ENCODE measurements around the gene FAM3C. TPM values are rescaled to one million over a fixed set of nuclear protein-coding genes. Genes with fewer than 3 reads are reported as not detected.
A peak's percentile ranks its signal among the peaks of the same experiment; 100 is the strongest.

FAM3C gene
- total RNA-seq, 1 experiment from 2014 or later: 37.9 TPM

DNA sequence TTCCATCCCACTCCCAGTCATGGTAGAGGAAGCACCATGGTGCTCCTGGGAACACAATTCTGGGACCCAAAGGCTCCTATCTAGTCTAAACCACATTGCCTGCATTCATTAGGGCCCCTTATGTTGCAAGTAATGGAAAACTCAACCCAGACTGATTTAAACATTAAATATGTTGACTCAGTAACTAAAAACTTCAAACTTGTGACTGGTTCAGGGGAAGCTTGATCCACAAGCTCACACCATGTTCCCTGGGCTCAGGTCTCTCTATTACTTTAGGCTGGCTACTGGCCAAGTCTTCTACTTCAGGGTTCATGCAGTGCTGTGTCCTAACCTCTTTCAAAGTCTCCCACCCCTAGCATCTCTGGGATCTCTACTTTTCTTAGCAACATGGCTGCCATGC lies 54.2 kb downstream of the FAM3C start:
- Histone ChIP-seq H3K4me2 (ENCODE audit: low read length) (no peak overlapping the region), H3K79me2 (ENCODE audit: low read length) (no peaks in the 10 kb centered on the region), H2AFZ (ENCODE audit: low read length) (no peak overlapping the region), H3K4me3 (ENCODE audit: low read length) (no peak overlapping the region), H3K36me3 (ENCODE audit: low read depth, low read length) (no peaks in the 10 kb centered on the region), H3F3A (ENCODE audit: low read length, unreplicated experiment) (no peaks in the 10 kb centered on the region), H4K20me1 (ENCODE audit: low read length) (no peaks in the 10 kb centered on the region), H3K9ac (ENCODE audit: low read length) (no peak overlapping the region), H3K4me1 (ENCODE audit: insufficient read depth, low read length) (no peaks in the 10 kb centered on the region), H3K27ac (ENCODE audit: low read length) (no peak overlapping the region), H3K9me3 (ENCODE audit: low read length) (no peaks in the 10 kb centered on the region), H3K9me2 (replicated peaks; ENCODE audit: low read length) (no peaks in the 10 kb centered on the region), H3K27me3 (ENCODE audit: low read length) (peaks cover 3% of the 10 kb centered on the region; the same call in 1 of the 2 replicates)
- intact Hi-C loops (cut with micrococcal nuclease): no loop called here
- CTCF ChIA-PET: no interaction called here
- TF ChIP-seq EZH2phosphoT487 (IDR thresholded peaks at IDR 0.05; ENCODE audit: borderline replicate concordance, low read length) (no peak), EZH2 (IDR thresholded peaks at IDR 0.05; ENCODE audit: low read length, unreplicated experiment) (no peak)
- TF ChIP-seq, protein P1, sequence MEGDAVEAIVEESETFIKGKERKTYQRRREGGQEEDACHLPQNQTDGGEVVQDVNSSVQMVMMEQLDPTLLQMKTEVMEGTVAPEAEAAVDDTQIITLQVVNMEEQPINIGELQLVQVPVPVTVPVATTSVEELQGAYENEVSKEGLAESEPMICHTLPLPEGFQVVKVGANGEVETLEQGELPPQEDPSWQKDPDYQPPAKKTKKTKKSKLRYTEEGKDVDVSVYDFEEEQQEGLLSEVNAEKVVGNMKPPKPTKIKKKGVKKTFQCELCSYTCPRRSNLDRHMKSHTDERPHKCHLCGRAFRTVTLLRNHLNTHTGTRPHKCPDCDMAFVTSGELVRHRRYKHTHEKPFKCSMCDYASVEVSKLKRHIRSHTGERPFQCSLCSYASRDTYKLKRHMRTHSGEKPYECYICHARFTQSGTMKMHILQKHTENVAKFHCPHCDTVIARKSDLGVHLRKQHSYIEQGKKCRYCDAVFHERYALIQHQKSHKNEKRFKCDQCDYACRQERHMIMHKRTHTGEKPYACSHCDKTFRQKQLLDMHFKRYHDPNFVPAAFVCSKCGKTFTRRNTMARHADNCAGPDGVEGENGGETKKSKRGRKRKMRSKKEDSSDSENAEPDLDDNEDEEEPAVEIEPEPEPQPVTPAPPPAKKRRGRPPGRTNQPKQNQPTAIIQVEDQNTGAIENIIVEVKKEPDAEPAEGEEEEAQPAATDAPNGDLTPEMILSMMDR (conservative IDR thresholded peaks at IDR 0.05; ENCODE audit: low read depth, low read length): no peak
- DNase-seq (no peak), ATAC-seq (no peak)
- no TSS peak for BruUV-seq (replicated peaks)
- POLR2A ChIA-PET (ENCODE audit: unreplicated experiment): interaction anchor here (0.6 kb wide), 1 partner anchor 460 kb away, joined by 3 read pairs; no protein-coding TSS in a partner anchor

DNA sequence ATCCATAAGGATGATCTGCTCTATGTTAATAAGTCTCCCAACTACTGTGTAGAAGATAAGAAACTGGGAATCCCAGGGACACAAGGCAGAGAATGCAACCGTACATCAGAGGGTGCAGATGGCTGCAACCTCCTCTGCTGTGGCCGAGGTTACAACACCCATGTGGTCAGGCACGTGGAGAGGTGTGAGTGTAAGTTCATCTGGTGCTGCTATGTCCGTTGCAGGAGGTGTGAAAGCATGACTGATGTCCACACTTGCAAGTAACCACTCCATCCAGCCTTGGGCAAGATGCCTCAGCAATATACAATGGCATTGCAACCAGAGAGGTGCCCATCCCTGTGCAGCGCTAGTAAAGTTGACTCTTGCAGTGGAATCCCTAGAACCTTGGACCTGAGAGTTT lies 57.0 kb downstream of the FAM3C start:
- Histone ChIP-seq H3K9me3 (ENCODE audit: low read length) (no peaks in the 10 kb centered on the region), H3K27me3 (ENCODE audit: low read length) (peaks cover 30% of the 10 kb centered on the region), H3K79me2 (ENCODE audit: low read length) (no peaks in the 10 kb centered on the region), H4K20me1 (ENCODE audit: low read length) (no peaks in the 10 kb centered on the region), H3K4me2 (ENCODE audit: low read length) (no peak overlapping the region), H3K27ac (ENCODE audit: low read length) (no peak overlapping the region), H2AFZ (ENCODE audit: low read length) (no peak overlapping the region), H3K9ac (ENCODE audit: low read length) (no peak overlapping the region), H3F3A (ENCODE audit: low read length, unreplicated experiment) (no peaks in the 10 kb centered on the region), H3K4me1 (ENCODE audit: insufficient read depth, low read length) (no peaks in the 10 kb centered on the region), H3K4me3 (ENCODE audit: low read length) (no peak overlapping the region), H3K36me3 (ENCODE audit: low read depth, low read length) (no peaks in the 10 kb centered on the region), H3K9me2 (replicated peaks; ENCODE audit: low read length) (no peaks in the 10 kb centered on the region)
- BruUV-seq (replicated peaks): no TSS peak
- TF ChIP-seq, protein P1 (conservative IDR thresholded peaks at IDR 0.05; ENCODE audit: low read depth, low read length): no peak
- no peak for TF ChIP-seq EZH2phosphoT487 (IDR thresholded peaks at IDR 0.05; ENCODE audit: borderline replicate concordance, low read length)
- TF ChIP-seq EZH2 (IDR thresholded peaks at IDR 0.05; ENCODE audit: low read length, unreplicated experiment): no peak
- intact Hi-C loops (cut with micrococcal nuclease): loop anchor here (10.0 kb wide), 3 partner anchors 64 to 656 kb away; partner anchors contain the start of gene CPED1
- no peak for ATAC-seq
- CTCF ChIA-PET: no interaction called here
- DNase-seq: no peak
- POLR2A ChIA-PET (ENCODE audit: unreplicated experiment): no interaction called here

DNA sequence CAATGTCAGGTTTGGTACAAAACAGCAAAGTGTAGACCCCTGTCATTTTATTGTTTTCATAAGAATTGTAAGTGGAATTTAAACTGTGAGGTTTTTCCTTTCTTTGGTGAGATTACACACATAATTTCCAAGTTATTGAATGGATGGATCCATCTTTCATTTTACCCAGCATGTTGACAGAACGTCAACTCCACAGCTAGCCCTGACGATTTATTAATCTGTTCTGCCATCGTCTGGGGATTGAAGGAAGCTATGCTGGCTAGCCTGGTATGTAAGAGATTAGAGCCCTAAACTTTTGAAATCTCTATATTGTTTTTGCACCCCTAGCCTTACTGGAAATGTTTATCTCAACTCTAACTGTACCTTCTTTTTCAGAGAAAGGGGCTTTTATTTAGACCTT lies 58.7 kb downstream of the FAM3C start:
- no peak for TF ChIP-seq EZH2phosphoT487 (IDR thresholded peaks at IDR 0.05; ENCODE audit: borderline replicate concordance, low read length)
- TF ChIP-seq, protein P1 (conservative IDR thresholded peaks at IDR 0.05; ENCODE audit: low read depth, low read length): peak; percentile 65
- Histone ChIP-seq H3K4me2 (ENCODE audit: low read length) (no peak overlapping the region), H4K20me1 (ENCODE audit: low read length) (no peaks in the 10 kb centered on the region), H3K9ac (ENCODE audit: low read length) (no peak overlapping the region), H3K4me1 (ENCODE audit: insufficient read depth, low read length) (no peaks in the 10 kb centered on the region), H3F3A (ENCODE audit: low read length, unreplicated experiment) (no peaks in the 10 kb centered on the region), H2AFZ (ENCODE audit: low read length) (no peak overlapping the region), H3K9me3 (ENCODE audit: low read length) (no peaks in the 10 kb centered on the region), H3K27ac (ENCODE audit: low read length) (no peak overlapping the region), H3K4me3 (ENCODE audit: low read length) (no peak overlapping the region), H3K9me2 (replicated peaks; ENCODE audit: low read length) (no peaks in the 10 kb centered on the region), H3K36me3 (ENCODE audit: low read depth, low read length) (no peaks in the 10 kb centered on the region), H3K79me2 (ENCODE audit: low read length) (no peaks in the 10 kb centered on the region), H3K27me3 (ENCODE audit: low read length) (peaks cover 39% of the 10 kb centered on the region)
- BruUV-seq (replicated peaks): no TSS peak
- ATAC-seq (peak; percentile 93), DNase-seq (peak; percentile 56)
- CTCF ChIA-PET: interaction anchor here (0.6 kb wide), 2 partner anchors 90 to 211 kb away, joined by 3 read pairs; no protein-coding TSS in a partner anchor
- intact Hi-C loops (cut with micrococcal nuclease): loop anchor here (1.0 to 10.0 kb wide), 5 partner anchors 63 to 657 kb away; partner anchors contain the start of gene CPED1
- POLR2A ChIA-PET (ENCODE audit: unreplicated experiment): no interaction called here
